HG02678 (cell line): ENCODE measurements around the gene SEC23A.
A peak's percentile ranks its signal among the peaks of the same experiment; 100 is the strongest.

ENCODE experiments used
- ATAC-seq: cut with Tn5 transposase; IDR thresholded peaks from one replicate; pipeline ENCODE4 v1.9.1; 2021; ENCODE audit warnings: mild to moderate bottlenecking, moderate library complexity; ENCODE audit not compliant: unreplicated experiment

The SEC23A gene

DNA sequence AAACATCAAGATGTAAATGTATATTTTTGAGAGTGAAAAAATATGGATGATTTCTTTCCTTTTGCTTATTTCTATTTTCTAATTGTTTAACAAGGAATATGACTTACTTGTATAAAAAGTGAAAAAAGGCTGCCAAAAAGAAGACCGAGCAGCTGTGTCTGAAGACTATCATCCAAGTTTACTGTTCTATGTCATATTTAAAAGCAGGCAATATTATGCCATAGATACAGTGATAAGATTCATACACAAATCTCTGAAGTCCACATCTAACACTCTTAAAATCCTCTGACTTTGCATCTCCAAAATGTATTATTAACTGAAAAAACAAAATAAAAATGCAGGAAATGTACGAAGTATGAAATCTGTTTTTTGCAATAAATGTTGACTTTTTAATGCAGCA, 109.1 kb downstream of the SEC23A start:
- ATAC-seq, result no peak

- no peak for ATAC-seq
Observed at GRCh38 chr14:38992067-38992844, 110.8 kb downstream of the SEC23A start.

- no peak for ATAC-seq
Observed at GRCh38 chr14:38991299-38991698, 111.7 kb downstream of the SEC23A start.

- ATAC-seq, result peak; percentile 95
Observed at GRCh38 chr14:38989922-38990546, 113.0 kb downstream of the SEC23A start.

DNA sequence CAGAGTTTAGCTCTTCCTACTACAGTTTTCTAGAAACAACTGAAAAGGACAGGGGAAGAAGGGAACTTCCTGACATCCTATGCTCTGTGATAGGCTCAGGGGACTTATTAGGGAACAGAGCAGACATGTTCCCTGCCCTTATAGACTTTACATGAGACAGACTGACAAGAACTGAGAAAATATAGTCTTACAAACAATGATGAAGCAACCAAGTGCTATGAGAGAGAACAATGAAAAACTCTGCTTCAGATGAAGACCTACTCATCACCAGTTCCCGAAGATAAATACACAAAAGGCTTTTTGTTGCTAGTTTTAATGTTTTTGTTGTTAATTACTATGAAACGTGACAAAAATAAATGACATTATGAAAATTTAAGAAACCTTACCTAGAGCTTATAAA, 115.3 kb downstream of the SEC23A start:
- ATAC-seq, result no peak

GRCh38 chr14:38982837-38983236, 120.2 kb downstream of the SEC23A start:
- no peak for ATAC-seq

GRCh38 chr14:38982278-38982677, 120.8 kb downstream of the SEC23A start:
- ATAC-seq, result no peak
